Osteocyte (in vitro differentiated cells): ENCODE measurements around the gene GALNT6. TPM values are rescaled to one million over a fixed set of nuclear protein-coding genes. Genes with fewer than 3 reads are reported as not detected.

Experiments
- DNase-seq: peaks from one replicate; pipeline ENCODE4 v3.0.0; 2021; ENCODE audit warnings: mixed read lengths; ENCODE audit not compliant: unreplicated experiment; ENCODE audit errors: extremely low spot score
- H3K27ac Mint-ChIP-seq: one replicate; pipeline ENCODE4 v1.8.0; 2021; ENCODE audit warnings: mild to moderate bottlenecking, mixed read lengths; ENCODE audit not compliant: unreplicated experiment
- H3K27me3 Mint-ChIP-seq: one replicate; pipeline ENCODE4 v1.8.0; 2021; ENCODE audit warnings: mixed read lengths; ENCODE audit not compliant: unreplicated experiment
- H3K36me3 Mint-ChIP-seq: one replicate; pipeline ENCODE4 v1.8.0; 2021; ENCODE audit warnings: mixed read lengths; ENCODE audit not compliant: unreplicated experiment
- H3K4me1 Mint-ChIP-seq: one replicate; pipeline ENCODE4 v1.8.0; 2021; ENCODE audit warnings: mixed read lengths; ENCODE audit not compliant: unreplicated experiment
- H3K4me3 Mint-ChIP-seq: one replicate; pipeline ENCODE4 v1.8.0; 2021; ENCODE audit warnings: mild to moderate bottlenecking, moderate library complexity, mixed read lengths; ENCODE audit not compliant: unreplicated experiment
- H3K9me3 Mint-ChIP-seq: one replicate; pipeline ENCODE4 v1.8.0; 2021; ENCODE audit warnings: mixed read lengths; ENCODE audit not compliant: unreplicated experiment
- CTCF ChIP-seq: fragments of 200-600 bp; sonication (generic); IDR thresholded peaks from 2 replicates; pipeline ENCODE4 v1.5.0; 2021; ENCODE audit warnings: antibody characterized with exemption, mild to moderate bottlenecking, moderate library complexity
- total RNA-seq: library from RNA; stranded (reverse); gene quantifications from 2 replicates; pipeline ENCODE4 v1.2.1, GENCODE V29; 2021

Gene GALNT6
- total RNA-seq, 1 donor from 2014 or later = 0.94 TPM

DNA sequence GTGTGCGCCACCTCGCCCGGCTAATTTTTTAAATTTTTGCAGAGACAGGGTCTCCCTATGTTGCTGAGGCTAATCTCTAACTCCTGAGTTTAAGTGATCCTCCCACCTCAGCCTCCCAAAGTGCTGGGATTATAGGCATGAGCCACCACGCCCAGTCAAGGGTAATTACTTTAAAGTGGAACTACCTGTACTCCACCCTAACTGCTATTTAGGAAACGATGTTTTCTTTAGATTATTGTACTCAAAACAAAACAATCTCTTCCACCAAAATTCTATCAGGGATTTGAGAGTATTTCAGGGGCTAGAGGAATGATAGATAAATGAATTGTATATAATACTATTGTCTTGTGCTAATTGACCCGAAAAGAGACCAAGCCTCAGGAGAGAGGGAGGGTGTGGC, 57.7 kb downstream of the GALNT6 start:
- TF ChIP-seq CTCF = no peak
- H3K4me3 Mint-ChIP-seq = no peak overlapping the region

DNA sequence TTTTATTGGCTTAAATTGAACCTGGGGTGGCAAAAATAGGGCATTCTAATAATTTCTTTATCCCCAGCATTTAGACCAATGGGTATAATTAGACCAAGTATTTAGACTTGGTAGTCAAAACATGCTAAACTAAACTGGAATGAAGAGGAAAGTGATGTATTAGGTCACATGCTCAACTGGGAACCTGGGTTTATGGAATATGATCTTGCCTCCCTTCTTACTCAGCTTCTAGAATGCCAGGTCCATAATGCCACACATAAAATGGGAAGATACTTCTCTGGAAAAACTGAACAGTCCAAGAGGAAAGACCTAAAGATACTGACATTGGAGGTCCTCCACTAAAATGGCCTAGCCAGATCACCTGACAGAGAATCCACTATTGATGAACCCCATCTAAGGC, 61.0 kb downstream of the GALNT6 start:
- Mint-ChIP-seq H3K4me1 (peaks cover 7% of the 10 kb centered on the region), H3K4me3 (no peak overlapping the region), H3K9me3 (no peaks in the 10 kb centered on the region), H3K36me3 (no peaks in the 10 kb centered on the region), H3K27ac (no peak overlapping the region), H3K27me3 (no peaks in the 10 kb centered on the region)
- no peak for TF ChIP-seq CTCF
- DNase-seq = no peak

More for the DNA sequence above, 57.7 kb downstream of the GALNT6 start:
- no peaks in the 10 kb centered on the region for H3K4me1 Mint-ChIP-seq
- DNase-seq = no peak
- no peaks in the 10 kb centered on the region for H3K36me3 Mint-ChIP-seq
- H3K27ac Mint-ChIP-seq = no peak overlapping the region
- H3K9me3 Mint-ChIP-seq = no peaks in the 10 kb centered on the region
- no peaks in the 10 kb centered on the region for H3K27me3 Mint-ChIP-seq

GRCh38 chr12:51329742-51330141, 61.5 kb downstream of the GALNT6 start:
- no peak for DNase-seq
- Mint-ChIP-seq H3K36me3 (no peaks in the 10 kb centered on the region), H3K9me3 (no peaks in the 10 kb centered on the region), H3K27ac (no peak overlapping the region), H3K4me1 (peaks cover 7% of the 10 kb centered on the region), H3K4me3 (no peak overlapping the region), H3K27me3 (no peaks in the 10 kb centered on the region)
- TF ChIP-seq CTCF = no peak

- TF ChIP-seq CTCF = no peak
- no peak overlapping the region for H3K4me3 Mint-ChIP-seq
- H3K27ac Mint-ChIP-seq = no peak overlapping the region
- no peaks in the 10 kb centered on the region for H3K27me3 Mint-ChIP-seq
- no peak for DNase-seq
- no peaks in the 10 kb centered on the region for H3K36me3 Mint-ChIP-seq
- H3K9me3 Mint-ChIP-seq = no peaks in the 10 kb centered on the region
- H3K4me1 Mint-ChIP-seq = peaks cover 7% of the 10 kb centered on the region
Measured at GRCh38 chr12:51328587-51328986, 62.6 kb downstream of the GALNT6 start.

DNA sequence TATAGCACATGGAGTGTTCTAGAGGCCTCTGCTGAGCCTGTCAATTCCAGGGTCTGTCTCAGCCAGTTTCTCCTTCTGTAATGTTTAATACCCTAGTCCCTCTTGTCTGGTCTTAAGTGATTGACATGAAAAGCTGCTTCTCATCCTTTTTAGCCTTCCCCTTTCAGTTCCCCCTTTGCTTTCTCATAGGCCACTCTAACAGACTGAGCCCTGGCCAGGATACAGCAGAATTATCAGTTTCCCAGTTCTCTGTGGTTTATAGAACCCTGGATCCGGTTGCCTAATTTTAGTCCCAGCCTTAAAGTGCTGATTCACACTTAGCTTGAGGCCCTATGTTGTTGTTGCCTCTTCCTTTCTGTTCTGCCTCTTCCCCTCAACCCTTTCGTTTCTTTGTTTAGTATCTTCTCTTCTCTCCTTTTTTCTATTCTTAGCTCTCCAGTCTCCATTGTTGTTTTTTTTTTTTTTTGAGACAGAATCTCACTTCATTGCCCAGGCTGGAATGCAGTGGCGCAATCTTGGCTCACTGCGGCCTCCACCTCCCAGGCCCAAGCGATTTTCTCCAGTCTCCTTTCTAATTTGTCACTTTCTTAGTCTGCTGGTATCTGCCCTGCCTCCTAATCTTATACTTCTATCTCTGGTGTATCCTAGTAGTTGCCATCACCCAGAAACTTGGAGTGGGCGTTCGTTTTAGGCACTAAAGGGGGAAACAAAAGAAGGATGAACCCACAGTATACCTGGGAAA, 64.3 kb downstream of the GALNT6 start:
- Mint-ChIP-seq H3K9me3 (no peaks in the 10 kb centered on the region), H3K36me3 (no peaks in the 10 kb centered on the region), H3K27me3 (no peaks in the 10 kb centered on the region), H3K27ac (peak overlapping the region; percentile 95), H3K4me3 (no peak overlapping the region), H3K4me1 (peaks cover 7% of the 10 kb centered on the region)
- TF ChIP-seq CTCF = no peak
- DNase-seq = no peak
